BJ (cell line): ENCODE results near the gene CKAP2L. TPM values are rescaled to one million over a fixed set of nuclear protein-coding genes. Genes with fewer than 3 reads are reported as not detected.

Experiments used
- CTCF ChIA-PET: fragments of 350-600 bp; formaldehyde crosslinking; extraction: SDS; loops from one replicate; lab custom pipeline; 2021; ENCODE audit warnings: antibody characterized with exemption, inconsistent platforms; lab: Yijun Ruan, JAX
- POLR2A ChIA-PET: fragments of 300-600 bp; sonication (Branson Sonifier 250); formaldehyde crosslinking; extraction: SDS; loops from one replicate; lab custom pipeline; 2021; ENCODE audit warnings: antibody characterized with exemption; lab: Charles Lee
- DNase-seq: peaks from one replicate; pipeline ENCODE4 v3.0.0-alpha.2; 2011; ENCODE audit warnings: low read depth
- H3K27me3 ChIP-seq: 2 replicates; pipeline ENCODE4 v1.6.0; 2011; ENCODE audit warnings: low read length; ENCODE audit not compliant: control insufficient read depth, insufficient read depth
- H3K36me3 ChIP-seq: 2 replicates; pipeline ENCODE4 v1.5.1; 2011; ENCODE audit warnings: low read length; ENCODE audit not compliant: control insufficient read depth, insufficient read depth
- H3K4me3 ChIP-seq: 2 replicates; pipeline ENCODE4 v1.5.1; 2011; ENCODE audit warnings: low read depth, mild to moderate bottlenecking, control low read depth, low read length
- polyA plus RNA-seq: library from polyadenylated mRNA; depleted of rRNA; stranded (reverse); fragments of >200 nt; gene quantifications from 2 replicates; pipeline ENCODE4 v1.2.3, GENCODE V29; 2011; rRNA removed
- TF ChIP-seq, protein P1 (sequence below): IDR thresholded peaks from 2 replicates; pipeline ENCODE4 v1.5.1; 2011; ENCODE audit warnings: low read depth, mild to moderate bottlenecking, control low read depth, inconsistent platforms, low read length, moderate library complexity; ENCODE audit not compliant: insufficient read depth

CKAP2L gene
- polyA plus RNA-seq, 1 experiment: 3.3 TPM

DNA sequence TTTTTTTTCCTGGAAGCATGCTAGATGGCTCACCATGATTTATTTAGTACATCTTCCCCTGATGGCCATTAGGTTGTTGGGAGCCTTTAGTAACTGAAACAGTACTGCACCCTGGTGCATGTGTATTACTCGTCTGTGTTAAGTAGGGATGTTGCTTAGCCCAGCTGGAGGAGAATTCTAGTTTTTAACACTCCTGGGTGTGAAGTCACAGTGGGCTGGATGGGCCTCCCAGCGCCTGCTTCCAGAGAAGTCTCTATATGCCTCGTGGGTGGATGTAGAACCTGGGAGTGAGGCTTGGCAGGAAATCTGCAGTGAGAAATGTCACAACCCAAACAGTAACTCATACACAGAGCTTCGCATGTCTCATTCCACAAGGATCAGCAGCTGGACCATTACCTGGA, 72.5 kb downstream of the CKAP2L start:
- TF ChIP-seq, protein P1, sequence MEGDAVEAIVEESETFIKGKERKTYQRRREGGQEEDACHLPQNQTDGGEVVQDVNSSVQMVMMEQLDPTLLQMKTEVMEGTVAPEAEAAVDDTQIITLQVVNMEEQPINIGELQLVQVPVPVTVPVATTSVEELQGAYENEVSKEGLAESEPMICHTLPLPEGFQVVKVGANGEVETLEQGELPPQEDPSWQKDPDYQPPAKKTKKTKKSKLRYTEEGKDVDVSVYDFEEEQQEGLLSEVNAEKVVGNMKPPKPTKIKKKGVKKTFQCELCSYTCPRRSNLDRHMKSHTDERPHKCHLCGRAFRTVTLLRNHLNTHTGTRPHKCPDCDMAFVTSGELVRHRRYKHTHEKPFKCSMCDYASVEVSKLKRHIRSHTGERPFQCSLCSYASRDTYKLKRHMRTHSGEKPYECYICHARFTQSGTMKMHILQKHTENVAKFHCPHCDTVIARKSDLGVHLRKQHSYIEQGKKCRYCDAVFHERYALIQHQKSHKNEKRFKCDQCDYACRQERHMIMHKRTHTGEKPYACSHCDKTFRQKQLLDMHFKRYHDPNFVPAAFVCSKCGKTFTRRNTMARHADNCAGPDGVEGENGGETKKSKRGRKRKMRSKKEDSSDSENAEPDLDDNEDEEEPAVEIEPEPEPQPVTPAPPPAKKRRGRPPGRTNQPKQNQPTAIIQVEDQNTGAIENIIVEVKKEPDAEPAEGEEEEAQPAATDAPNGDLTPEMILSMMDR: no peak
- ChIA-PET CTCF (interaction anchor here (1.1 to 3.6 kb wide), 9 partner anchors 10 to 92 kb away, joined by 3 to 23 read pairs (median 5); no protein-coding TSS in a partner anchor), POLR2A (interaction anchor here (0.7 kb wide), 1 partner anchor 51 kb away, joined by 4 read pairs; no protein-coding TSS in a partner anchor)
- no peak overlapping the region for H3K4me3 ChIP-seq
- H3K36me3 ChIP-seq: no peaks in the 10 kb centered on the region
- no peak for DNase-seq
- no peaks in the 10 kb centered on the region for H3K27me3 ChIP-seq

GRCh38 chr2:112690853-112691401, 73.5 kb downstream of the CKAP2L start:
- CTCF ChIA-PET: interaction anchor here (0.6 to 3.6 kb wide), 15 partner anchors 13 to 91 kb away, joined by 3 to 23 read pairs (median 3); no protein-coding TSS in a partner anchor
- H3K36me3 ChIP-seq: no peaks in the 10 kb centered on the region
- no peak for DNase-seq
- H3K27me3 ChIP-seq: no peaks in the 10 kb centered on the region
- no peak overlapping the region for H3K4me3 ChIP-seq
- TF ChIP-seq, protein P1: peak; percentile 52
- POLR2A ChIA-PET: no interaction called here

- TF ChIP-seq, protein P1: no peak
- no peaks in the 10 kb centered on the region for H3K27me3 ChIP-seq
- DNase-seq: no peak
- CTCF ChIA-PET: interaction anchor here (0.7 kb wide), 1 partner anchor 11 kb away, joined by 3 read pairs; no protein-coding TSS in a partner anchor
- no peak overlapping the region for H3K4me3 ChIP-seq
- no peaks in the 10 kb centered on the region for H3K36me3 ChIP-seq
- POLR2A ChIA-PET: interaction anchor here (0.6 kb wide), 1 partner anchor 10 kb away, joined by 20 read pairs; no protein-coding TSS in a partner anchor
These were observed 76.1 kb downstream of the CKAP2L start for GRCh38 chr2:112688086-112688880.

DNA sequence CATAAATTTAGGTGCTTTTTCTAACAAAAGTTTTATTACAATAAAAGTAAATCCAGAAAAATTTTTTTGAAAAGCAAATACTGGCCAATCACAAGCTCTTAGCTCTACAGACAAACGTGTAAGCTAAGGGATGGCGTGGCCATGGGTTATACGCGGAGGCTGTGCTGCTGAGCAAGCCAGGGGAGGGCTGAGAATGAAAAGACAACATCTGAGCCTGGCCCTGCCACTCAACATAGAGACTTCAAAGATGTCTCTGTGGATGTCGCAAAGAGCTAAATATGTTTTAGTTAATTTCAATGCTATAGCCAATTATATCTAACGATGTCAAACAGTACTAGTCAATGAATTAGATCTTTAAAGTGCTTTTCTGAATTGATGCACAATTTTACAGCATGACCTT, 76.9 kb downstream of the CKAP2L start:
- no peaks in the 10 kb centered on the region for H3K27me3 ChIP-seq
- ChIA-PET CTCF (interaction anchor here (0.7 kb wide), 1 partner anchor 11 kb away, joined by 3 read pairs; no protein-coding TSS in a partner anchor), POLR2A (no interaction called here)
- TF ChIP-seq, protein P1: no peak
- H3K36me3 ChIP-seq: no peaks in the 10 kb centered on the region
- H3K4me3 ChIP-seq: no peak overlapping the region
- DNase-seq: no peak

Other genes with a start within 250 kb of the CKAP2L start
- 11.8 and 13.9 TPM in 2 replicates for gene POLR1B, start 222.1 kb downstream of the CKAP2L start, polyA plus RNA-seq
- gene CHCHD5, start 180.0 kb downstream of the CKAP2L start, polyA plus RNA-seq: 8.1 and 14.9 TPM in 2 replicates
- 25.3 and 38.8 TPM in 2 replicates for gene SLC20A1, start 118.7 kb downstream of the CKAP2L start, polyA plus RNA-seq
- gene NT5DC4, start 43.6 kb downstream of the CKAP2L start, polyA plus RNA-seq: not detected in 2 replicates
- gene IL1A, start 19.9 kb upstream of the CKAP2L start, polyA plus RNA-seq: 0.11 and 0.17 TPM in 2 replicates
- 7.6 and 8.4 TPM in 2 replicates for gene IL1B, start 72.2 kb upstream of the CKAP2L start, polyA plus RNA-seq
- gene IL37, start 146.6 kb upstream of the CKAP2L start, polyA plus RNA-seq: not detected in 2 replicates
- not detected in 2 replicates for gene IL36G, start 213.4 kb upstream of the CKAP2L start, polyA plus RNA-seq
- gene IL36A, start 240.8 kb upstream of the CKAP2L start, polyA plus RNA-seq: not detected in 2 replicates